Nephron progenitor cell (in vitro differentiated cells): ENCODE results near the gene ZCCHC3.

ENCODE experiments used
- DNase-seq: peaks from one replicate; pipeline ENCODE4 v3.0.0; 2021
- H3K27ac Mint-ChIP-seq: 2 replicates; pipeline ENCODE4 v1.8.0; 2021; ENCODE audit warnings: mild to moderate bottlenecking, moderate library complexity, mixed read lengths
- H3K27me3 Mint-ChIP-seq: 2 replicates; pipeline ENCODE4 v1.8.0; 2021; ENCODE audit warnings: mild to moderate bottlenecking, low read depth, mixed read lengths; ENCODE audit not compliant: poor library complexity
- H3K36me3 Mint-ChIP-seq: 2 replicates; pipeline ENCODE4 v1.8.0; 2021; ENCODE audit warnings: low read depth, mixed read lengths
- H3K4me1 Mint-ChIP-seq: 2 replicates; pipeline ENCODE4 v1.8.0; 2021; ENCODE audit warnings: mixed read lengths
- H3K4me3 Mint-ChIP-seq: 2 replicates; pipeline ENCODE4 v1.8.0; 2021; ENCODE audit warnings: mild to moderate bottlenecking, moderate library complexity, mixed read lengths
- H3K9me3 Mint-ChIP-seq: 2 replicates; pipeline ENCODE4 v1.8.0; 2021; ENCODE audit warnings: mild to moderate bottlenecking, moderate library complexity, mixed read lengths
- CTCF ChIP-seq: fragments of 200-600 bp; sonication (generic); IDR thresholded peaks from 2 replicates; pipeline ENCODE4 v1.5.0; 2021; ENCODE audit warnings: antibody characterized with exemption

The ZCCHC3 gene

GRCh38 chr20:312866-313265 is 15.5 kb downstream of the ZCCHC3 start:
- no peak for TF ChIP-seq CTCF
- Mint-ChIP-seq H3K4me1 (peaks cover 49% of the 10 kb centered on the region), H3K9me3 (no peaks in the 10 kb centered on the region), H3K36me3 (peaks cover 20% of the 10 kb centered on the region), H3K27ac (no peak overlapping the region), H3K4me3 (no peak overlapping the region), H3K27me3 (peaks cover 4% of the 10 kb centered on the region)
- DNase-seq = no peak

- H3K4me3 Mint-ChIP-seq = no peak overlapping the region
- no peak overlapping the region for H3K27ac Mint-ChIP-seq
- peaks cover 48% of the 10 kb centered on the region for H3K4me1 Mint-ChIP-seq
- peaks cover 4% of the 10 kb centered on the region for H3K27me3 Mint-ChIP-seq
- no peak for TF ChIP-seq CTCF
- H3K9me3 Mint-ChIP-seq = no peaks in the 10 kb centered on the region
- DNase-seq = no peak
- H3K36me3 Mint-ChIP-seq = peaks cover 26% of the 10 kb centered on the region
These were observed 16.0 kb downstream of the ZCCHC3 start for GRCh38 chr20:313402-313801.

GRCh38 chr20:313948-314347 is 16.6 kb downstream of the ZCCHC3 start:
- H3K27ac Mint-ChIP-seq = no peak overlapping the region
- peaks cover 4% of the 10 kb centered on the region for H3K27me3 Mint-ChIP-seq
- TF ChIP-seq CTCF = no peak
- no peak overlapping the region for H3K4me3 Mint-ChIP-seq
- H3K9me3 Mint-ChIP-seq = no peaks in the 10 kb centered on the region
- no peak for DNase-seq
- peaks cover 46% of the 10 kb centered on the region for H3K4me1 Mint-ChIP-seq
- H3K36me3 Mint-ChIP-seq = peaks cover 30% of the 10 kb centered on the region

- no peak for TF ChIP-seq CTCF
- peaks cover 8% of the 10 kb centered on the region for H3K27me3 Mint-ChIP-seq
- H3K4me1 Mint-ChIP-seq = peaks cover 43% of the 10 kb centered on the region
- no peak overlapping the region for H3K4me3 Mint-ChIP-seq
- peaks cover 48% of the 10 kb centered on the region for H3K36me3 Mint-ChIP-seq
- DNase-seq = no peak
- H3K9me3 Mint-ChIP-seq = peaks cover 13% of the 10 kb centered on the region
- no peak overlapping the region for H3K27ac Mint-ChIP-seq
These were observed 19.1 kb downstream of the ZCCHC3 start for GRCh38 chr20:316316-317068.

- Mint-ChIP-seq H3K9me3 (peaks cover 16% of the 10 kb centered on the region), H3K27me3 (peaks cover 7% of the 10 kb centered on the region), H3K4me1 (peaks cover 58% of the 10 kb centered on the region), H3K36me3 (peaks cover 39% of the 10 kb centered on the region), H3K27ac (peak overlapping the region; percentile 99), H3K4me3 (peak overlapping the region; percentile 93)
- DNase-seq = peak; percentile 97
- TF ChIP-seq CTCF = peak; percentile 9
These were observed 27.0 kb downstream of the ZCCHC3 start for GRCh38 chr20:324177-325044.
